ENCODE data around the gene KDM3B.
"Not testable (repeated sequence)": the region's sequence is repeated elsewhere in the genome, so short reads cannot be mapped to it uniquely, and the experiment has no call there.

Gene KDM3B

GRCh38 chr5:138389911-138390310 is 37.4 kb downstream of the KDM3B start:
- not testable (repeated sequence) for DNase-seq

GRCh38 chr5:138391859-138392386 is 39.4 kb downstream of the KDM3B start:
- DNase-seq: peak in 51 of 58 donors; percentile 14 to 85 (median 59)

GRCh38 chr5:138402640-138403039 is 50.2 kb downstream of the KDM3B start:
- no peak for DNase-seq

GRCh38 chr5:138408023-138408422 is 55.5 kb downstream of the KDM3B start:
- DNase-seq: no peak

- DNase-seq: peak in 47 of 58 donors; percentile 1 to 76 (median 30)
Measured at GRCh38 chr5:138410996-138411640, 58.6 kb downstream of the KDM3B start.

- DNase-seq: no peak
Measured at GRCh38 chr5:138418444-138418843, 66.0 kb downstream of the KDM3B start.

- DNase-seq: no peak
Measured at GRCh38 chr5:138425079-138425478, 72.6 kb downstream of the KDM3B start.

- DNase-seq: no peak
Measured at GRCh38 chr5:138435943-138436342, 83.5 kb downstream of the KDM3B start.

GRCh38 chr5:138438003-138438723 is 85.7 kb downstream of the KDM3B start:
- DNase-seq: no peak

GRCh38 chr5:138438724-138439476 is 86.4 kb downstream of the KDM3B start, which contains the start of gene REEP2:
Gene REEP2, plus strand, starts transcription at chr5:138439057. Its CDS starts 152 bp downstream, at chr5:138439209.
- peak in 31 of 58 donors; percentile 18 to 80 (median 53) for DNase-seq

- peak in 9 of 58 donors; percentile 24 to 52 (median 42) for DNase-seq
Measured at GRCh38 chr5:138439477-138440158, 87.1 kb downstream of the KDM3B start.

- no peak for DNase-seq
Measured at GRCh38 chr5:138440159-138441073, 87.9 kb downstream of the KDM3B start.

GRCh38 chr5:138441221-138441620 is 88.7 kb downstream of the KDM3B start:
- no peak for DNase-seq

- DNase-seq: no peak
Measured at GRCh38 chr5:138444078-138444773, 91.7 kb downstream of the KDM3B start.

GRCh38 chr5:138444774-138445546 is 92.5 kb downstream of the KDM3B start:
- DNase-seq: no peak

GRCh38 chr5:138445547-138446271 is 93.2 kb downstream of the KDM3B start:
- DNase-seq: no peak

GRCh38 chr5:138448070-138448469 is 95.6 kb downstream of the KDM3B start:
- DNase-seq: no peak
